ENCODE results near the gene ZBTB7B. TPM values are rescaled to one million over a fixed set of nuclear protein-coding genes. Genes with fewer than 3 reads are reported as not detected.

ZBTB7B gene
- total RNA-seq, 4 donors from 2014 or later = 3.8 to 53.4 (median 11.9) TPM

GRCh38 chr1:154955718-154956543 lies 46.7 kb upstream of the ZBTB7B start, which contains the start of gene PBXIP1:
PBXIP1 (minus strand) TSS chr1:154956099; CDS start chr1:154953721, 2,378 bp downstream.
- Histone ChIP-seq H3K4me1 (peaks cover 3 to 22% of the 10 kb centered on the region in 2 donors), H3K27ac (peak within 1 kb of the TSS; percentile 76 to 79), H3K27me3 (no peaks in the 10 kb centered on the region), H3K36me3 (no peaks in the 10 kb centered on the region), H3K4me3 (peak within 1 kb of the TSS; percentile 48 to 57), H3K9me3 (no peaks in the 10 kb centered on the region)
- DNase-seq = peak; percentile 78 to 87
- intact Hi-C loops (cut with DNase I; ENCODE audit: low total_unique reads) = no loop called here
- TF ChIP-seq CTCF (IDR thresholded peaks at IDR 0.05) (peak in 1 of 4 experiments; percentile 22), POLR2A (IDR thresholded peaks at IDR 0.05) (peak; percentile 41 to 50)

GRCh38 chr1:154956544-154956941 lies 46.1 kb upstream of the ZBTB7B start:
- intact Hi-C loops (cut with DNase I; ENCODE audit: low total_unique reads) = no loop called here
- Histone ChIP-seq H3K4me1 (peaks cover 3 to 22% of the 10 kb centered on the region in 2 donors), H3K27me3 (no peaks in the 10 kb centered on the region), H3K36me3 (no peaks in the 10 kb centered on the region), H3K9me3 (no peaks in the 10 kb centered on the region), H3K27ac (peak overlapping the region; percentile 76 to 79), H3K4me3 (peak overlapping the region; percentile 48 to 57)
- TF ChIP-seq POLR2A (IDR thresholded peaks at IDR 0.05) (no peak), CTCF (IDR thresholded peaks at IDR 0.05) (no peak)
- peak in 1 of 2 donors; percentile 46 for DNase-seq

- TF ChIP-seq POLR2A (IDR thresholded peaks at IDR 0.05) = no peak
- TF ChIP-seq CTCF (IDR thresholded peaks at IDR 0.05) = no peak
- Histone ChIP-seq H3K4me3 (no peak overlapping the region), H3K36me3 (no peaks in the 10 kb centered on the region), H3K27ac (peak overlapping the region; percentile 5 to 76), H3K9me3 (no peaks in the 10 kb centered on the region), H3K4me1 (peaks cover 3 to 22% of the 10 kb centered on the region in 2 donors), H3K27me3 (no peaks in the 10 kb centered on the region)
- no peak for DNase-seq
- intact Hi-C loops (cut with DNase I; ENCODE audit: low total_unique reads) = no loop called here
These were observed 45.4 kb upstream of the ZBTB7B start for GRCh38 chr1:154957091-154957657.

GRCh38 chr1:154958036-154958435 lies 44.6 kb upstream of the ZBTB7B start:
- Histone ChIP-seq H3K9me3 (no peaks in the 10 kb centered on the region), H3K36me3 (no peaks in the 10 kb centered on the region), H3K27me3 (no peaks in the 10 kb centered on the region), H3K4me3 (no peak overlapping the region), H3K4me1 (peaks cover 3 to 26% of the 10 kb centered on the region in 2 donors), H3K27ac (no peak overlapping the region)
- intact Hi-C loops (cut with DNase I; ENCODE audit: low total_unique reads) = no loop called here
- no peak for DNase-seq
- TF ChIP-seq CTCF (IDR thresholded peaks at IDR 0.05) (no peak), POLR2A (IDR thresholded peaks at IDR 0.05) (no peak)
